ENCODE measurements around the gene OFD1.

Gene OFD1

GRCh38 chrX:13734278-13735172, at the start of gene OFD1, which contains the start of gene TRAPPC2:
TSS of gene OFD1 (plus strand) at chrX:13734748. CDS start at chrX:13735072, 324 bp downstream.
TSS of gene TRAPPC2 (minus strand) at chrX:13734620. CDS start at chrX:13719963, 14,657 bp downstream.
- DNase-seq: peak; percentile 91 to 95 (median 94)

- no peak for DNase-seq
These were observed 49.3 kb upstream of the OFD1 start for GRCh38 chrX:13685126-13685763.

GRCh38 chrX:13687203-13687602, 47.3 kb upstream of the OFD1 start:
- peak in 1 of 3 donors; percentile 26 for DNase-seq

- DNase-seq: no peak
These were observed 46.1 kb upstream of the OFD1 start for GRCh38 chrX:13688384-13688957.

GRCh38 chrX:13688958-13689740, 45.4 kb upstream of the OFD1 start, which contains the start of gene RAB9A:
TSS of gene RAB9A (plus strand) at chrX:13689128. CDS start at chrX:13708747, 19,619 bp downstream.
- DNase-seq: peak; percentile 77 to 92 (median 85)

GRCh38 chrX:13689741-13690211, 44.8 kb upstream of the OFD1 start:
- peak; percentile 37 to 72 (median 67) for DNase-seq

- DNase-seq: no peak
These were observed 43.7 kb upstream of the OFD1 start for GRCh38 chrX:13690836-13691235.

- DNase-seq: no peak
These were observed 42.6 kb upstream of the OFD1 start for GRCh38 chrX:13691841-13692371.

- no peak for DNase-seq
These were observed 41.7 kb upstream of the OFD1 start for GRCh38 chrX:13692771-13693231.

- DNase-seq: peak; percentile 26 to 44 (median 26)
These were observed 41.1 kb upstream of the OFD1 start for GRCh38 chrX:13693341-13693961.

GRCh38 chrX:13694359-13694758, 40.2 kb upstream of the OFD1 start:
- DNase-seq: no peak

GRCh38 chrX:13694983-13695382, 39.6 kb upstream of the OFD1 start:
- no peak for DNase-seq

- no peak for DNase-seq
These were observed 38.9 kb upstream of the OFD1 start for GRCh38 chrX:13695601-13696115.

- DNase-seq: peak; percentile 16 to 69 (median 66)
These were observed 37.1 kb upstream of the OFD1 start for GRCh38 chrX:13697455-13697854.

- no peak for DNase-seq
These were observed 36.6 kb upstream of the OFD1 start for GRCh38 chrX:13697976-13698375.

- DNase-seq: no peak
These were observed 36.1 kb upstream of the OFD1 start for GRCh38 chrX:13698432-13698831.

- DNase-seq: peak; percentile 48 to 54 (median 50)
These were observed 35.2 kb upstream of the OFD1 start for GRCh38 chrX:13699183-13699826.

GRCh38 chrX:13700380-13700779, 34.2 kb upstream of the OFD1 start:
- no peak for DNase-seq

GRCh38 chrX:13702111-13702789, 32.3 kb upstream of the OFD1 start:
- peak; percentile 23 to 38 (median 28) for DNase-seq

GRCh38 chrX:13703135-13703534, 31.4 kb upstream of the OFD1 start:
- no peak for DNase-seq

Data from suppressor macrophage treated with lipopolysaccharide for 1 hour (primary cell).